ENCODE measurements around the gene GLT1D1. TPM values are rescaled to one million over a fixed set of nuclear protein-coding genes. Genes with fewer than 3 reads are reported as not detected.
A peak's percentile ranks its signal among the peaks of the same experiment; 100 is the strongest.

Gene GLT1D1
- total RNA-seq, 1 donor from 2014 or later, result 5.4 TPM

DNA sequence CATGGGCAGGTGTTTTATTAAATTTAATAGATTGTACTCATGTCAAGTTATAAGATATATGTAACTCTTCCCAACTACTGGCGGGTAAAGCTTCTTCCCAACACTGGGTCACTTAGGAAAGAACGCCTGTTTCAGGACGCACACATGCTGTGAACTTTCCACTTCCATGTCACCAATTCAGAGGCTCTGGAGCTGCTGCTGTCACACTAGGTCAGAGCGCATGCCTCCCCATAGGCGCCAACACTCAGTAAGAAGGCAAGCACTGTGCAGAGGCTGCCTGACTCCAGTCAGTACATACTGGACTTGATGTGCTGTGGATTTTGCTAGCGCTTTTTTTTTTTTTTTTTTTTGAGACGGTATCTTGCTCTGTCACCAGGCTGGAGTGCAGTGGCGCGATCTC, 46.7 kb upstream of the GLT1D1 start:
- peaks cover 64% of the 10 kb centered on the region for H3K79me2 ChIP-seq (ENCODE audit: low read depth)
- H3K4me2 ChIP-seq, result no peak overlapping the region
- H3K36me3 ChIP-seq, result peaks cover 18% of the 10 kb centered on the region

DNA sequence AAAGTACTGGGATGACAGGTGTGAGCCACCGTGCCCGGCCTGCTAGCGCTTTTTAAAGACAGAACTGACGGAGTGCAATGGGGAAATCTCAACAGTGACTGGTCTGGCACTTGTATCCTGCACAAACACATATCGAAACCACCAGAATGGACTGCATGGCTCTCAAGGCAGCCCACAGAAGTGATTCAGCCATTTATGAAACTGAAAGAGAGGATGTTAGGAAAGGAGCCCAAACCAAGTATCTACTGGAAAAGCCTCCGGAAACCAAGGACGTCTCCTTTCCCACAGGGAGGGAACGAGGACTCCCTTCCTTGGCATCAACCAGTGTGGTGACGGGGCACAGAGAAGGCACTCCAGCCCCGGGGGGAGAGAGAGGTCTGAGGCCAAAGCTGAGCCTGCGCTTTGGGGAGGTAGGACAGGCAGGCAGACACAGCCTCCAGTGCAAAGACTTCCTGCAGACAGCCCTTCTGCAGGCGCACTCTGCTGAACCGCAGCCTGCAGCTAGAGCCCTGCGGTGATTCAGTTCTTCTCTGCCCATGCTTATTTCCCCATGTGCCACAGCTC, 46.0 kb upstream of the GLT1D1 start:
- peaks cover 18% of the 10 kb centered on the region for H3K36me3 ChIP-seq

More for the DNA sequence above, 46.7 kb upstream of the GLT1D1 start:
- H3K4me1 ChIP-seq, result peaks cover 16% of the 10 kb centered on the region
- no peaks in the 10 kb centered on the region for H3K27me3 ChIP-seq
- no peak overlapping the region for H3K27ac Mint-ChIP-seq
- peaks cover 6% of the 10 kb centered on the region for H3K9me3 Mint-ChIP-seq
- no peaks in the 10 kb centered on the region for H3K27me3 Mint-ChIP-seq (ENCODE audit: insufficient read depth, low read depth)
- H3F3A ChIP-seq (ENCODE audit: low read depth), result peaks cover 13% of the 10 kb centered on the region
- peaks cover 38% of the 10 kb centered on the region for H3K36me3 Mint-ChIP-seq
- no peak overlapping the region for H3K4me3 ChIP-seq
- no peak overlapping the region for H2AFZ ChIP-seq (replicated peaks)
- H3K9me3 ChIP-seq (ENCODE audit: low read depth), result no peaks in the 10 kb centered on the region
- H3K4me1 Mint-ChIP-seq, result peaks cover 12% of the 10 kb centered on the region
- H3K4me3 Mint-ChIP-seq, result no peak overlapping the region
- H3K27ac ChIP-seq, result no peak overlapping the region
- TF ChIP-seq EZH2 (IDR thresholded peaks at IDR 0.05) (no peak), EZH2phosphoT487 (IDR thresholded peaks at IDR 0.05) (no peak), CTCF (IDR thresholded peaks at IDR 0.05) (no peak)
- DNase-seq (ENCODE audit: low spot score), result no peak
- H4K20me1 ChIP-seq (ENCODE audit: low read depth), result peaks cover 55% of the 10 kb centered on the region
- no peak overlapping the region for H3K9ac ChIP-seq

DNA sequence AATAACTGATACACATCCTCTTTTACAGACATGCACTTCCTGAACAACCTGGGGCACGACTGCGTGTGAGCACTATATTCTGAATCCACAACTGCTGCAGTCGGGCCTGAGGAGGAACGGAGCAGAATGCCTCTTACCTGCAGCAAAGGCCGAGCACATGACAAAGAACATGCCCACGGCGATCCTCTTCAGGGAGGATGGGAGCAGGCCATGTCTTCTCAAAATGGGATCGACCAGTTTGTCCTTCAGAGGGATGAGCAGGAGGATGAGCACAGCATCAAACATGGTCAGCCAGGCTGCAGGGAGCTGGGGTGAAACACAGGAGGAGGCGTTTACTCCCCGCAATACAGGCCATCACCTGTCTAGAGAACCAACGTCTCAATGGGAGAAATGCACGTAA, 44.6 kb upstream of the GLT1D1 start:
- H3K27me3 ChIP-seq, result no peaks in the 10 kb centered on the region
- H3K79me2 ChIP-seq (ENCODE audit: low read depth), result peaks cover 64% of the 10 kb centered on the region
- H3K36me3 ChIP-seq, result peaks cover 21% of the 10 kb centered on the region
- no peaks in the 10 kb centered on the region for H3K9me3 ChIP-seq (ENCODE audit: low read depth)
- H3F3A ChIP-seq (ENCODE audit: low read depth), result peaks cover 14% of the 10 kb centered on the region
- Mint-ChIP-seq H3K27me3 (ENCODE audit: insufficient read depth, low read depth) (peaks cover 2% of the 10 kb centered on the region), H3K27ac (no peak overlapping the region), H3K4me3 (peak overlapping the region; percentile 31), H3K36me3 (peaks cover 39% of the 10 kb centered on the region), H3K9me3 (peaks cover 4% of the 10 kb centered on the region), H3K4me1 (peaks cover 15% of the 10 kb centered on the region)
- no peak overlapping the region for H2AFZ ChIP-seq (replicated peaks)
- DNase-seq (ENCODE audit: low spot score), result no peak
- peaks cover 21% of the 10 kb centered on the region for H3K4me1 ChIP-seq
- no peak overlapping the region for H3K9ac ChIP-seq
- peaks cover 40% of the 10 kb centered on the region for H4K20me1 ChIP-seq (ENCODE audit: low read depth)
- no peak overlapping the region for H3K4me2 ChIP-seq
- H3K27ac ChIP-seq, result no peak overlapping the region
- no peak overlapping the region for H3K4me3 ChIP-seq
- TF ChIP-seq CTCF (IDR thresholded peaks at IDR 0.05) (no peak), EZH2 (IDR thresholded peaks at IDR 0.05) (no peak), EZH2phosphoT487 (IDR thresholded peaks at IDR 0.05) (no peak)

More for the DNA sequence above, 46.0 kb upstream of the GLT1D1 start:
- Histone ChIP-seq H3K9ac (no peak overlapping the region), H3K9me3 (ENCODE audit: low read depth) (no peaks in the 10 kb centered on the region), H3K79me2 (ENCODE audit: low read depth) (peaks cover 64% of the 10 kb centered on the region), H4K20me1 (ENCODE audit: low read depth) (peaks cover 53% of the 10 kb centered on the region), H3K27ac (no peak overlapping the region), H3K4me3 (no peak overlapping the region), H3F3A (ENCODE audit: low read depth) (peaks cover 14% of the 10 kb centered on the region), H3K27me3 (no peaks in the 10 kb centered on the region), H3K4me1 (peaks cover 21% of the 10 kb centered on the region), H3K4me2 (no peak overlapping the region), H2AFZ (replicated peaks) (no peak overlapping the region)
- Mint-ChIP-seq H3K9me3 (peaks cover 6% of the 10 kb centered on the region), H3K27me3 (ENCODE audit: insufficient read depth, low read depth) (peaks cover under 1% of the 10 kb centered on the region), H3K36me3 (peaks cover 40% of the 10 kb centered on the region), H3K4me3 (no peak overlapping the region), H3K4me1 (peaks cover 15% of the 10 kb centered on the region), H3K27ac (no peak overlapping the region)
- TF ChIP-seq CTCF (IDR thresholded peaks at IDR 0.05) (no peak), EZH2phosphoT487 (IDR thresholded peaks at IDR 0.05) (no peak), EZH2 (IDR thresholded peaks at IDR 0.05) (no peak)
- DNase-seq (ENCODE audit: low spot score), result no peak
